ENCODE results near the gene SOX5. TPM values are rescaled to one million over a fixed set of nuclear protein-coding genes. Genes with fewer than 3 reads are reported as not detected.

SOX5 gene
- total and polyA plus RNA-seq, 2 of the 8 experiments (the other 6 are each of a cell fraction or from before 2014, with no cell fraction given), result 2.2 to 2.6 TPM

DNA sequence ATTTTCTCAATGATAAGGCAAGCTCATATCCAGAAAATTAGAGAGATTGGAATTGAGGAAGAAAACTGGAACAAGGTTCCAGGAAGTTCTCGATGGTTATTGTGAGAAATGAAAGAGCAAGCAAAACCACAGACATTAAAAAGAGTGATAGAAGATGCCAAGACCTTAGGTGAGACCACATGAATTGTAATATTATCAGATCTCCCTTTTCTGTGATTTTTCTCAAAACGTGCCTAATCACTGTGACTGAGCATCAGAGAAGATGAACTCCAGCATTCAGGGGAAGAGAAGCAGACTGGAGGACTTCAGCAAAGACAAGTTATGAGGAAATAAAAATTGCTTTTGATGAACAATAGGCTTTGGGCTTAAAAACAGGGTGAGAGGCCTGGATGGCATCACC is 278.8 kb downstream of the SOX5 start:
- Histone ChIP-seq H4K5ac (ENCODE audit: insufficient read length, low read depth, low read length) (no peak overlapping the region), H2BK15ac (ENCODE audit: low read length) (no peak overlapping the region), H2AFZ (ENCODE audit: low read length) (no peak overlapping the region), H3K79me1 (ENCODE audit: low read depth, low read length) (no peaks in the 10 kb centered on the region), H2BK12ac (ENCODE audit: low read depth, low read length) (no peak overlapping the region), H4K91ac (replicated peaks; ENCODE audit: insufficient read length, low read length) (no peak overlapping the region), H3K4me1 (replicated peaks in 1 of 4; ENCODE audit: control insufficient read depth in 3 of 4, insufficient read depth in 4 of 4, low read length in 3 of 4) (peaks cover 0 to 6% (median 0%) of the 10 kb centered on the region in 4 experiments; a peak in 1 of 7 replicates), H3K4me3 (ENCODE audit: extremely low read depth in 1 of 4, insufficient read depth in 2 of 4, low read depth in 3 of 4, low read length in 4 of 4) (no peak overlapping the region), H2AK5ac (ENCODE audit: low read depth, low read length) (no peak overlapping the region), H3K23me2 (ENCODE audit: low read depth, low read length) (no peaks in the 10 kb centered on the region), H2BK5ac (ENCODE audit: low read depth, low read length) (no peak overlapping the region), H3K27ac (ENCODE audit: low read depth, low read length) (no peak overlapping the region), H3K9me3 (ENCODE audit: insufficient read depth in 2 of 2, low read depth in 1 of 2, low read length in 1 of 2) (no peaks in the 10 kb centered on the region), H2BK120ac (replicated peaks; ENCODE audit: low read depth, low read length) (no peak overlapping the region), H3K4ac (replicated peaks; ENCODE audit: insufficient read length, low read depth, low read length) (no peak overlapping the region), H3K14ac (ENCODE audit: insufficient read length) (no peak overlapping the region), H4K20me1 (replicated peaks in 1 of 2; ENCODE audit: control insufficient read depth in 1 of 2, insufficient read depth in 2 of 2, low read length in 2 of 2) (no peaks in the 10 kb centered on the region), H3K18ac (ENCODE audit: extremely low read depth, low read length) (no peak overlapping the region), H4K8ac (ENCODE audit: extremely low read depth, insufficient read depth, low read length) (no peak overlapping the region), H3K23ac (ENCODE audit: insufficient read length) (no peak overlapping the region), H3K27me3 (replicated peaks in 1 of 4; ENCODE audit: control insufficient read depth in 3 of 4, extremely low read depth in 1 of 4, insufficient read depth in 3 of 4, low read length in 3 of 4) (no peaks in the 10 kb centered on the region), H3K36me3 (ENCODE audit: control insufficient read depth in 2 of 4, insufficient read depth in 4 of 4, low read length in 3 of 4) (no peaks in the 10 kb centered on the region), H3K79me2 (ENCODE audit: control insufficient read depth in 1 of 2, insufficient read depth in 2 of 2, low read length in 2 of 2) (no peaks in the 10 kb centered on the region), H3K4me2 (ENCODE audit: insufficient read depth in 1 of 2, low read depth in 2 of 2, low read length in 2 of 2) (no peak overlapping the region), H3K56ac (replicated peaks; ENCODE audit: insufficient read length, low read depth, low read length) (no peak overlapping the region), H2BK20ac (ENCODE audit: low read length) (no peak overlapping the region), H3K9ac (replicated peaks in 1 of 4; ENCODE audit: extremely low read depth in 1 of 4, low read depth in 3 of 4, low read length in 3 of 4) (no peak overlapping the region)
- WGBS, 2 experiments (ENCODE audit: extremely low coverage in 1 of 2, insufficient coverage in 1 of 2, insufficient read length in 1 of 2, insufficient replicate concordance in 2 of 2, low coverage in 1 of 2, low lambda C conversion rate in 2 of 2, missing lambda C conversion rate in 1 of 2), result 82% methylated on average over 2 of the region's 2 CpGs; no CpG with 5 or more reads in 1 of the 2 experiments
- ChIA-PET POLR2A (ENCODE audit: partially characterized antibody) (no interaction called here), CTCF (ENCODE audit: partially characterized antibody) (no interaction called here)
- FAIRE-seq (no peak), DNase-seq (ENCODE audit: low read depth in 1 of 2, low spot score in 2 of 2) (no peak)
- TF ChIP-seq SIRT6 (IDR thresholded peaks at IDR 0.05; ENCODE audit: low read length), result no peak
- TF ChIP-seq BCL11A (IDR thresholded peaks at IDR 0.05; ENCODE audit: low read depth in 2 of 2, low read length in 2 of 2), result no peak
- no peak for TF ChIP-seq GTF2F1 (IDR thresholded peaks at IDR 0.05; ENCODE audit: borderline replicate concordance, low read depth, low read length)
- no peak for TF ChIP-seq TEAD4 (IDR thresholded peaks at IDR 0.05; ENCODE audit: low read depth, low read length)
- TF ChIP-seq KDM5A (IDR thresholded peaks at IDR 0.05; ENCODE audit: low read length), result no peak
- TF ChIP-seq ZNF274 (IDR thresholded peaks at IDR 0.05; ENCODE audit: borderline replicate concordance, extremely low read depth, low read length), result no peak
- TF ChIP-seq POU5F1 (IDR thresholded peaks at IDR 0.05; ENCODE audit: low read depth, low read length), result no peak
- TF ChIP-seq SUZ12 (IDR thresholded peaks at IDR 0.05; ENCODE audit: low read length), result no peak
